Activated T-cell treated with anti-CD3 and anti-CD28 coated beads, Interleukin-2, amount 50 U/mL, for 1 hour (primary cell): Measurements from ENCODE around the gene CTBP2.
"Not testable (repeated sequence)": the region's sequence is repeated elsewhere in the genome, so short reads cannot be mapped to it uniquely, and the experiment has no call there.

Experiments
- DNase-seq: peaks from one replicate; pipeline ENCODE4 v3.0.0-alpha.2; 2020

CTBP2 gene

GRCh38 chr10:125156739-125157480 is 3.5 kb downstream of the CTBP2 start:
- no peak for DNase-seq

DNA sequence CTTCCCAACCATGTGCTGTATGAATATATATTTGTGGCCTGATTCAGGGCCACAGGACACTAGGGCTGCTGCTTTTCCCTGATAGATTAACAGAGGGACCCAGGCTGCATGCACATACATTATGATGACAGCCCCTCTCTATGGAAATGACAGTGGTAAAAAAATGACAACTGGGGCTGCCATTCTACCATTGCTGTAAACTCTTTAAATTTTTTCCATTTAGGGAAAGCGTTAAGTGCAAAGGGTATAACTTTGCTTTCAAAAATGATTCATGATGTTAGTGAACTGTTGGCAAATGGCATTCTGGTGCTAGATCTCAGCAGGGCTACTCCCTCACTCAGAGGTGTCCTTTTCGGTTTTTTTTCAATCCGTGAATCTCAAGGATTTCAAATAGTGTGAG is 4.2 kb downstream of the CTBP2 start:
- DNase-seq = no peak

- no peak for DNase-seq
Observed at GRCh38 chr10:125155101-125155500, 5.3 kb downstream of the CTBP2 start.

GRCh38 chr10:125154529-125154928 is 5.8 kb downstream of the CTBP2 start:
- no peak for DNase-seq

GRCh38 chr10:125153703-125154490 is 6.5 kb downstream of the CTBP2 start:
- no peak for DNase-seq

DNA sequence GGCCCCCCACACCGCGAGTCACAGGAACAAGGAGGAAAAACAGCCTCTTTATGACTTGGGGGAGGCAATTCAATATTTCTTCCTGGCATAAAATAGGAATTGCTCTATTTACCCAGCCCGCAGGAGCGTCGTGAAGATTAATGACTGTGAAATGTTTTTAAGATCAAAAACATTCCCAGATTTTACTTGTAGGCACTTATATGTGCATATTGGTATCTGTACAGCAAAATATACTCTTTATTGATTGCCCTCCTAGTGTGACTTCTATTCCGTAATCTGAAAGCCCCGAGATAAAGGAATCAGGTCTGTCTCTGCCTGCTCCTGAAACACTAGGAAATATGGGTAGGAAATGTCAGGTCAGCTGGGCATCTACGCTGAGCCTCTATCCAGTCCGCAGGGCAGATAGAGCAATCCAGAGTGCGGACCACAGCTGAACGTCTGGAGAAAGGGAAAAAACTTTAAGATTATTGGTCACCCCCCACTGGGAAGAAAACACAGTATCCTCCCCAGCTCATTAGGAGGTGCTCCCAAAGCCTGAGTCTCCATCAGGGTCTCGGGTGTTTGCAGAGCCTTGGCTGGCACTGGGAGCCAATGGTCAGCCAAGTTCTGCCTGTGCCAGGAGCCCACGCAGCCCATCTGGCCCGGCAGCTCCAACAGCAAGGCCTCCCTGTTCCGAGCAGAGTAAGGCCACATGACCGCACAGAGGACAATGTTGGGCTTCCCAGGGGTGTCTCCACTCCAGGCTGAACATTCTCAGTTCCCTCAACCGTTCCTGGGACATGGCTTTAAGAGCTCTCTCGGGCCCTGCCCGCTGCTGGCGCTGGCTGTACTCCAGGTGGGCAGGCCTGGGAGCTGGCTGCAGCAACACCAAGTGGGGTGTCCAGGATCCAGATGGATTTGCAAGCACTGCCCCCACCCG is 7.7 kb downstream of the CTBP2 start:
- DNase-seq = no peak

GRCh38 chr10:125151553-125152449 is 8.6 kb downstream of the CTBP2 start:
- no peak for DNase-seq

- DNase-seq = no peak
Observed at GRCh38 chr10:125151170-125151552, 9.2 kb downstream of the CTBP2 start.

DNA sequence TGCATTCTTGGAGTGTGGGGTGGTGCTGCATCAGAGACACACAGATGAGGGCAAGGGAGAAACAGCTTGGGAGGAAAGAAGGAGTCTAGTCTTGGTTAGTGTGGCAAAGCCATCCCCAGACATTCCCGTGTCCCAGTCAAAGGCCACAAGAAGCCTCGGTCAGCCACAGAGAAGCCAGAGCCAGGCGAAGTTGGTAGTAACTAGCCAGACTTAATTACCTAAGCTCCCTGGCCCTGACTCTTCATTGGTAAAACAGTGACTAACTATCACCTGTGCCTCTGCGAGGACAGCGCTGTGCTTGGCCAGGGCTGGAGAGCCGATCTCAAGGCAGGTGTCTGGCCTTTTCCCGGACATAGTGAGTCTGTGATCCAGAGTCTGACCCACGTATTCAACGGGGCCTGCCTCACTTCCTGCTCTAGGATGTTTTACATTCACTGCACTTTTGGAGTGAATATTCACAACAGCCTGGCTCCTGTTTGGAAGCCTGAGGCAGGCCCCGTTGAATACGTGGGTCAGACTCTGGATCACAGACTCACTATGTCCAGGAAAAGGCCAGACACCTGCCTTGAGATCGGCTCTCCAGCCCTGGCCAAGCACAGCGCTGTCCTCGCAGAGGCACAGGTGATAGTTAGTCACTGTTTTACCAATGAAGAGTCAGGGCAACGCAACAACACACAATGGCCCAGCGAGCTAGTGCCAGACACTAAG is 9.8 kb downstream of the CTBP2 start:
- not testable (repeated sequence) for DNase-seq

GRCh38 chr10:125149680-125150047 is 10.7 kb downstream of the CTBP2 start:
- no peak for DNase-seq

- DNase-seq = no peak
Observed at GRCh38 chr10:125149036-125149679, 11.2 kb downstream of the CTBP2 start.

DNA sequence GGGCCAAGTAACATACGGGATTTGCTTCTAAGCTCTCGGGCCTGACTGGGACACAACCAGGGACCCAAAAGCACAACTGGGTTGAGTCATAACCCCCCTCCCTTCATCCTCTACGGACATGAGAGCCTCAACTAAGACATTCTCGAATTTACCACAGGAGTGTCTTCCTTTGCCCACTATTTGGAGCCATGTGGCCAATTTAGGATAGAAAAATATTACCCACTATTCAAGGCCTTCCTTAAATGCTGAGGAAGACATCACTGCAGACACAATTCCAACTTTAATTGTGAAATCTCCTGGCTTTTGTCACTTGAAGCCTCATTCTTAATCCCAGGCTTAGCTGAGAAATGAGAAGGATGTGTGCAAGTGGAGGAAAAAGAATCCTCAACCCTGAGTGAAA is 11.8 kb downstream of the CTBP2 start:
- no peak for DNase-seq

DNA sequence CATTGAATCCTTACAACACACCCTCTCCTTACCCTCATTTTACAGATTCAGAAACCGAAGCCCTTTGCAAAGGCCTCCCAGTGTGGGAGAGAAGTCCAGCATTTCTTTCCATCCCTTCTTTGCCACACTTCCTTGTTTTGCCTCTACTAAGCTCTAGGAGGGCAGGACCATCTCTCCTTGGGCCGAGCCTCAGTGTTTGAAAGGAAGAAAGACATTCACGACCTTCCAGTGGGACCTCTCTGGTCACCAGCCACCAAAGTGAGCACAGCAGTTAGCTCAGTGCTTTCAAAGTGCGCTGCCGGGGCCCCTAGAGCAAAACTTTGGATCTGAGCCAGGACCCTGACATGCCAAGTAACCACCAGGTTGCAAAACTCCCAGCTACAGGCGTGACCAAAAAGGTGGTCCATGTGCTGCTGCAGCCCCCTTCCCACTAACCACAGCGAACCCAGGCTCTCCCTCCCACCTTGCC is 12.4 kb downstream of the CTBP2 start:
- DNase-seq = no peak

- no peak for DNase-seq
Observed at GRCh38 chr10:125146791-125147579, 13.4 kb downstream of the CTBP2 start.

- no peak for DNase-seq
Observed at GRCh38 chr10:125145636-125146035, 14.7 kb downstream of the CTBP2 start.

DNA sequence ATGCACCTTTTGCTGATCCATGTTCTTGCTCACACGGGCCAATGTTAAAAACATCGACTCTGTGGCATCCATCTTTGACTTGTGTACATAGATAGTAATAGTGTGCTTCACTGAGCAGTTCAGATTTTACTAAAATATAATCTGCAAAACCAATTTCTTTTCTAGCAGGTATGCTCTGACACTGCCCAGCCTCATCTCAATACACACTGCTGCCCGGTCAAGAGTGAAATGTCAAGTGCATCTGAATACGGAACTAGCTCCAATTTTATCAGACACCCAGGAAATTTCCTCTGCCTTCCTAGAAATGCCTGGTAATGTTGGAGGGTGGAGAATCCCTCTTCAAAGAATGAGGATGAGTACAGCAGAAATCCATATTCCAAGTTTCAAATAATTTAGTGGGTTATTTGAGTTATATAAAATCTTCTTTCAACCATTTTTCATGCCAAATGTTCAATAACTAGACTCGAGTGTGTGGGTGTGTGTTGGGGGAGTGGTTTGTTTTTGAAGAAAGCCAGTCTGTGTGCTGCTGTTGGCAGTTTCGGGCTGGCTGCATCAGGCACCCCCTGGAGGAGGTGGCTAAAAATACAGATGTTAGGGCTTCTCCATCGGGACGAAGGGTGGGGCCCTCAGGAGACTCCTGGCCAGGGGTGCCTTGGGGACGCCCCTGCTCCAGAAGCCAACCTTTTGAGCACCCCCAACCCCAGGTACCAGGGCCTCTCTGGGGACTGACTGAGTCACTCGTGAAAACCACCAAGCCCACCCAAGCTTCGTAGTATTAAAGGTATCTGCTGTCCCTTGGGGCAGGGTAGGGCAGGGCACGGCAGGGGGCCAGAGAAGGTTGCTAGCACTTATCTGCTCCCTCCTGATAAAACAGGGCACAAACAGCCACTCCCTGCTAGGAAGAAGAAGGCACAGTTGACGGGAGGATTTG is 15.4 kb downstream of the CTBP2 start:
- no peak for DNase-seq

DNA sequence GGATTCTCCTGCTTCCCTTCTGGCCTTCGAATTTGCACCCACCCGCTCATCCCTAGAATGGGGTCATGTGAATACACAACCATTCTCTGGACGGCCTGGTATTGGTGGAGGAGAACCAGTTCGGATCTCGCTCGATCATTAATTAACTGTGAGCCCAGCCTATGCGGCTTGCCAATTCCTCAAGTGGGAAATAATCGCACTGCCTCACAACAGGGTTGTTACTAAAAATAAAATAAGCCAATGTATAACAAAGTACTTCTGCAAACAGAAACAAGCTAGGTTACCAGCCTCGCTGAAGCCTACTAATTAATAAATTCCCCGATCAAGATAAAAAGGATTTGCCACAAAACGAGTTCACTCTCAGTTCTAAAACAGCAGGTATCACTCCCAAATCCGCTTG is 16.2 kb downstream of the CTBP2 start:
- no peak for DNase-seq

DNA sequence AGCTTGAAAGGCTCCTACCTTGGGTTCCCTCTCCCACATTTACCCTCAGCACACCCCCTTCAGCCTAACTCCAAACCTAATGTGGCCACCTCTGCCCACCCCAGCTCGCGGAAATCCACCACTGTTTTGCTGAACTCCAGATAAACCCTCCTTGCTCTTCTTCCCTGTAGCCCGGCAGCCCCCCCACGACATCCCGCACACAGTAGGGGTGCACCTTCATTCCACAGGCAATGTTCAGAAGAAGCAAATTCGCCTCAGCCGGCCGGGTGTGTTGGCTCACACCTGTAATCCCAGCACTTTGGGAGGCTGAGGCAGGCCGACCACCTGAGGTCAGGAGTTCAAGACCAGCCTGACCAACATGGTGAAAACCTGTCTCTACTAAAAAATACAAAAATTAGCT is 17.4 kb downstream of the CTBP2 start:
- no peak for DNase-seq
